Stimulated activated CD4-positive, alpha-beta T cell treated with anti-CD3 and anti-CD28 coated beads, Interleukin-2, amount 100 ng/mL, for 48 hours (primary cell): ENCODE measurements around the gene EXOC2.
"Not testable (repeated sequence)": the region's sequence is repeated elsewhere in the genome, so short reads cannot be mapped to it uniquely, and the experiment has no call there.

Source experiments
- DNase-seq, 2 donors: peaks; one replicate each; pipeline ENCODE4 v3.0.0-alpha.2; 2020

EXOC2 gene

GRCh38 chr6:710601-711571, 17.9 kb upstream of the EXOC2 start:
- peak; percentile 42 to 44 for DNase-seq

- DNase-seq: no peak
Observed at GRCh38 chr6:709471-710056, 16.6 kb upstream of the EXOC2 start.

GRCh38 chr6:708237-708598, 15.3 kb upstream of the EXOC2 start:
- DNase-seq: no peak

- no peak for DNase-seq
Observed at GRCh38 chr6:707576-708236, 14.8 kb upstream of the EXOC2 start.

- DNase-seq: no peak
Observed at GRCh38 chr6:706819-707381, 14.0 kb upstream of the EXOC2 start.

- no peak for DNase-seq
Observed at GRCh38 chr6:706146-706545, 13.2 kb upstream of the EXOC2 start.

- no peak for DNase-seq
Observed at GRCh38 chr6:705047-705446, 12.1 kb upstream of the EXOC2 start.

- no peak for DNase-seq
Observed at GRCh38 chr6:704046-704445, 11.1 kb upstream of the EXOC2 start.

GRCh38 chr6:703552-703951, 10.6 kb upstream of the EXOC2 start:
- no peak for DNase-seq

- no peak for DNase-seq
Observed at GRCh38 chr6:701700-702479, 9.0 kb upstream of the EXOC2 start.

- no peak for DNase-seq
Observed at GRCh38 chr6:701215-701614, 8.3 kb upstream of the EXOC2 start.

- DNase-seq: no peak
Observed at GRCh38 chr6:700490-700889, 7.6 kb upstream of the EXOC2 start.

GRCh38 chr6:699319-699718, 6.4 kb upstream of the EXOC2 start:
- no peak for DNase-seq

- DNase-seq: not testable (repeated sequence)
Observed at GRCh38 chr6:694431-695126, 1.6 kb upstream of the EXOC2 start.

- DNase-seq: no peak
Observed at GRCh38 chr6:693723-694009, 727 bp upstream of the EXOC2 start.

- DNase-seq: peak; percentile 61 to 62
Observed at GRCh38 chr6:692356-692851, 535 bp downstream of the EXOC2 start.

- DNase-seq: no peak
Observed at GRCh38 chr6:689223-689622, 3.7 kb downstream of the EXOC2 start.

GRCh38 chr6:686497-686896, 6.4 kb downstream of the EXOC2 start:
- no peak for DNase-seq

- DNase-seq: peak; percentile 17 to 20
Observed at GRCh38 chr6:684831-685636, 7.9 kb downstream of the EXOC2 start.

GRCh38 chr6:683742-684440, 9.0 kb downstream of the EXOC2 start:
- no peak for DNase-seq
